HG03342 (cell line): ENCODE data around the gene HAL.
"Not testable (repeated sequence)": the region's sequence is repeated elsewhere in the genome, so short reads cannot be mapped to it uniquely, and the experiment has no call there.

Experiments used
- ATAC-seq: cut with Tn5 transposase; IDR thresholded peaks from one replicate; pipeline ENCODE4 v1.9.1; 2021; ENCODE audit warnings: mild to moderate bottlenecking, moderate library complexity; ENCODE audit not compliant: unreplicated experiment

The HAL gene

GRCh38 chr12:95978774-95979173 is 17.4 kb downstream of the HAL start:
- ATAC-seq = no peak

GRCh38 chr12:95978351-95978750 is 17.8 kb downstream of the HAL start:
- ATAC-seq = no peak

GRCh38 chr12:95977764-95978305 is 18.3 kb downstream of the HAL start:
- ATAC-seq = no peak

- no peak for ATAC-seq
These were observed 19.7 kb downstream of the HAL start for GRCh38 chr12:95976416-95976832.

- ATAC-seq = no peak
These were observed 20.7 kb downstream of the HAL start for GRCh38 chr12:95975491-95975890.

GRCh38 chr12:95974358-95974757 is 21.8 kb downstream of the HAL start:
- ATAC-seq = no peak

GRCh38 chr12:95972832-95973456 is 23.2 kb downstream of the HAL start:
- no peak for ATAC-seq

- no peak for ATAC-seq
These were observed 25.2 kb downstream of the HAL start for GRCh38 chr12:95970905-95971304.

GRCh38 chr12:95969116-95969515 is 27.0 kb downstream of the HAL start:
- not testable (repeated sequence) for ATAC-seq

- no peak for ATAC-seq
These were observed 28.8 kb downstream of the HAL start for GRCh38 chr12:95967301-95967700.

GRCh38 chr12:95966287-95966870 is 29.8 kb downstream of the HAL start:
- ATAC-seq = no peak

- no peak for ATAC-seq
These were observed 33.0 kb downstream of the HAL start for GRCh38 chr12:95963096-95963495.

- ATAC-seq = no peak
These were observed 33.9 kb downstream of the HAL start for GRCh38 chr12:95962222-95962621.

- ATAC-seq = no peak
These were observed 35.9 kb downstream of the HAL start for GRCh38 chr12:95960241-95960640.

- no peak for ATAC-seq
These were observed 37.0 kb downstream of the HAL start for GRCh38 chr12:95959107-95959506.

GRCh38 chr12:95956557-95957145 is 39.5 kb downstream of the HAL start:
- ATAC-seq = no peak

GRCh38 chr12:95955549-95956159 is 40.5 kb downstream of the HAL start:
- ATAC-seq = no peak

- no peak for ATAC-seq
These were observed 43.1 kb downstream of the HAL start for GRCh38 chr12:95953000-95953399.

- no peak for ATAC-seq
These were observed 44.6 kb downstream of the HAL start for GRCh38 chr12:95951515-95951914.

GRCh38 chr12:95949477-95950206 is 46.5 kb downstream of the HAL start:
- no peak for ATAC-seq

GRCh38 chr12:95944108-95944704 is 51.9 kb downstream of the HAL start:
- ATAC-seq = no peak
